Caki2 (cell line): ENCODE measurements around the gene ALPK3. TPM values are rescaled to one million over a fixed set of nuclear protein-coding genes. Genes with fewer than 3 reads are reported as not detected.

Source experiments
- DNase-seq: peaks from one replicate; pipeline ENCODE4 v3.0.0-alpha.2; 2015; ENCODE audit warnings: low read depth
- in situ Hi-C: cut with HindIII; loops from 2 replicates; pipeline ENCODE4 v1.10.0; 2016; ENCODE audit warnings: low sequenced_read_pairs, low pct_unique_long_range_greater_than_20kb, mixed read lengths
- total RNA-seq: library from RNA; depleted of rRNA; stranded (reverse); fragments of >200 nt; shearing (Covaris generic); gene quantifications from 2 replicates; pipeline ENCODE4 v1.2.3, GENCODE V29; 2014; ENCODE audit warnings: low replicate concordance

The ALPK3 gene
- total RNA-seq, 1 experiment from 2014 or later = not detected

- no peak for DNase-seq
- in situ Hi-C loops = no loop called here
Observed at GRCh38 chr15:84793431-84794161, 23.6 kb upstream of the ALPK3 start.

GRCh38 chr15:84794162-84794547 lies 23.0 kb upstream of the ALPK3 start:
- in situ Hi-C loops = no loop called here
- no peak for DNase-seq

- in situ Hi-C loops = no loop called here
Observed at GRCh38 chr15:84795186-84795585, 22.0 kb upstream of the ALPK3 start.

GRCh38 chr15:84797212-84797611 lies 19.9 kb upstream of the ALPK3 start:
- in situ Hi-C loops = no loop called here
- peak; percentile 70 for DNase-seq

More at GRCh38 chr15:84795186-84795585, 22.0 kb upstream of the ALPK3 start:
- DNase-seq = no peak

GRCh38 chr15:84797801-84798200 lies 19.4 kb upstream of the ALPK3 start:
- in situ Hi-C loops = no loop called here
- no peak for DNase-seq

- DNase-seq = no peak
- in situ Hi-C loops = no loop called here
Observed at GRCh38 chr15:84798436-84798946, 18.7 kb upstream of the ALPK3 start.

GRCh38 chr15:84799511-84800187 lies 17.5 kb upstream of the ALPK3 start:
- DNase-seq = no peak
- in situ Hi-C loops = no loop called here

- DNase-seq = no peak
- in situ Hi-C loops = no loop called here
Observed at GRCh38 chr15:84800365-84800806, 16.8 kb upstream of the ALPK3 start.

- in situ Hi-C loops = no loop called here
- DNase-seq = no peak
Observed at GRCh38 chr15:84804005-84804900, 12.9 kb upstream of the ALPK3 start.

- DNase-seq = no peak
- in situ Hi-C loops = no loop called here
Observed at GRCh38 chr15:84805221-84805620, 11.9 kb upstream of the ALPK3 start.

GRCh38 chr15:84807228-84807627 lies 9.9 kb upstream of the ALPK3 start:
- in situ Hi-C loops = no loop called here
- no peak for DNase-seq

GRCh38 chr15:84810073-84810840 lies 6.9 kb upstream of the ALPK3 start:
- in situ Hi-C loops = no loop called here
- DNase-seq = no peak

GRCh38 chr15:84811151-84811550 lies 6.0 kb upstream of the ALPK3 start:
- no peak for DNase-seq
- in situ Hi-C loops = no loop called here

GRCh38 chr15:84811828-84812227 lies 5.3 kb upstream of the ALPK3 start:
- in situ Hi-C loops = no loop called here
- DNase-seq = no peak

GRCh38 chr15:84812842-84813241 lies 4.3 kb upstream of the ALPK3 start:
- in situ Hi-C loops = no loop called here
- DNase-seq = no peak

GRCh38 chr15:84813435-84813834 lies 3.7 kb upstream of the ALPK3 start:
- DNase-seq = no peak
- in situ Hi-C loops = no loop called here

GRCh38 chr15:84813931-84814330 lies 3.2 kb upstream of the ALPK3 start:
- in situ Hi-C loops = no loop called here
- DNase-seq = no peak

GRCh38 chr15:84814916-84815315 lies 2.2 kb upstream of the ALPK3 start:
- in situ Hi-C loops = no loop called here

More at GRCh38 chr15:84814916-84815315, 2.2 kb upstream of the ALPK3 start:
- DNase-seq = no peak
